ENCODE measurements around the gene PEX14. TPM values are rescaled to one million over a fixed set of nuclear protein-coding genes. Genes with fewer than 3 reads are reported as not detected.
A peak's percentile ranks its signal among the peaks of the same experiment; 100 is the strongest.

Gene PEX14
- polyA plus RNA-seq, 3 donors = 2.2 to 8.8 (median 2.7) TPM

DNA sequence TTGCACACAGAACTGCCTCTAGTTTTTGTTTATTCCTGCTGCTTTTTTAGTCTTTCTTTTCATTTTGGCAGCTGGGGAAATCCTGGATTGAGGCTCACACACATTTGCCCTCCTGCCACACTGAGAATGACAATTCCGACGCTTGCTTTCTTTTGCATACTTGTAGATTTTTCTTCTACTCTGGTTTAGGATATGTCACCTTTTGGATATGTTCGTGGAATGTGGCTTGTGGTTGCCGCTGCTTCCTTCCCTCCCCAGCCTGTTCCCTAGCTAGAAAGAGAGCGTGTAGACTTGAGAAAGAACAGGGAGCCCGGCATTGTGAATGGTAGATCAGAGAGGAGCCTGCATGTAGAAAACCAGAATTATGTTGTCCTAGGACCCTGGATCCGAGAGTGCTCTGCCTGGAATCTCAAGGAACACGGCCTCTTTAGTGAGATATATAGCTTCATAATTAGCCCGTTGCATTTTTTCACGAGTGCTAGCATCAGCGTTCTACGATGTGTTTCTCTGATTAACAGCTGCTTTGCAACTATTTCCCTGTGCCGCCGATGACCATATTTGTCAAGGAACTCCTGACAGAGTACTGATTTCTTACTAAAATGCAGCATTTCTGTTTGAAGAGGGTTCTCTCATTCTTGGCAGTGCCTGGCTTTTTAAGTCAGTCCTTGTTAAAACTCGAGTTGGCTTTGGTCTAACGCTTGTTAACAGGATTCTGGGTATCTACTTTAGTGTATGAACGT is 56.2 kb downstream of the PEX14 start:
- TF ChIP-seq CTCF (IDR thresholded peaks at IDR 0.05) = no peak
- H3K4me2 ChIP-seq (replicated peaks; ENCODE audit: extremely low read depth, low read length, poor library complexity, severe bottlenecking) = no peak overlapping the region
- H3K36me3 ChIP-seq (replicated peaks in 1 of 2; ENCODE audit: control insufficient read depth in 1 of 2, insufficient read depth in 2 of 2, low read length in 2 of 2) = peaks cover 0 to 15% of the 10 kb centered on the region in 2 donors
- peaks cover 23 to 35% of the 10 kb centered on the region in 2 donors for H3K36me3 Mint-ChIP-seq
- H3K79me2 ChIP-seq (ENCODE audit: insufficient read depth, low read length) = no peaks in the 10 kb centered on the region
- H3K27me3 ChIP-seq (ENCODE audit: control insufficient read depth in 2 of 2, insufficient read depth in 2 of 2, low read length in 2 of 2) = peaks cover 0 to 4% of the 10 kb centered on the region in 2 donors
- peaks cover 17% of the 10 kb centered on the region for H3K4me1 Mint-ChIP-seq
- H3K4me3 ChIP-seq (replicated peaks in 1 of 3; ENCODE audit: low read depth in 2 of 3, low read length in 3 of 3) = no peak overlapping the region
- H3K9ac ChIP-seq (ENCODE audit: insufficient read depth, low read length, poor library complexity, severe bottlenecking) = no peak overlapping the region
- H3K9me3 ChIP-seq (replicated peaks in 1 of 2; ENCODE audit: control insufficient read depth in 1 of 2, insufficient read depth in 1 of 2, low read length in 2 of 2) = no peaks in the 10 kb centered on the region
- peaks cover 36% of the 10 kb centered on the region for H4K20me1 ChIP-seq (ENCODE audit: insufficient read depth, low read length)
- H3K27ac ChIP-seq (ENCODE audit: low read depth in 1 of 2, low read length in 2 of 2) = no peak overlapping the region
- peaks cover 0 to 2% (median 0%) of the 10 kb centered on the region in 7 donors for H3K9me3 Mint-ChIP-seq
- H3K4me1 ChIP-seq (ENCODE audit: control insufficient read depth in 1 of 2, insufficient read depth in 2 of 2, low read length in 2 of 2) = peaks cover 0 to 3% of the 10 kb centered on the region in 2 donors
- DNase-seq = no peak
- 66% methylated on average over 12 of the region's 17 CpGs for WGBS (ENCODE audit: insufficient coverage)
- H2AFZ ChIP-seq (ENCODE audit: insufficient read depth, low read depth, low read length, poor library complexity, severe bottlenecking) = no peak overlapping the region
- intact Hi-C loops (cut with micrococcal nuclease) = no loop called here
- peaks cover 4 to 19% (median 8%) of the 10 kb centered on the region in 3 donors for H3K27me3 Mint-ChIP-seq (ENCODE audit: low read depth in 3 of 3)
- H3K4me3 Mint-ChIP-seq = peak overlapping the region in 1 of 2 donors; percentile 54
- peak overlapping the region in 1 of 7 donors; percentile 8 for H3K27ac Mint-ChIP-seq

- Histone ChIP-seq H3K36me3 (replicated peaks in 1 of 2; ENCODE audit: control insufficient read depth in 1 of 2, insufficient read depth in 2 of 2, low read length in 2 of 2) (peaks cover 7 to 30% of the 10 kb centered on the region in 2 donors), H3K4me3 (replicated peaks in 1 of 3; ENCODE audit: low read depth in 2 of 3, low read length in 3 of 3) (no peak overlapping the region), H3K4me2 (replicated peaks; ENCODE audit: extremely low read depth, low read length, poor library complexity, severe bottlenecking) (no peak overlapping the region), H3K9ac (ENCODE audit: insufficient read depth, low read length, poor library complexity, severe bottlenecking) (no peak overlapping the region), H3K4me1 (ENCODE audit: control insufficient read depth in 1 of 2, insufficient read depth in 2 of 2, low read length in 2 of 2) (peaks cover 0 to 3% of the 10 kb centered on the region in 2 donors), H4K20me1 (ENCODE audit: insufficient read depth, low read length) (peaks cover 36% of the 10 kb centered on the region), H3K79me2 (ENCODE audit: insufficient read depth, low read length) (no peaks in the 10 kb centered on the region), H2AFZ (ENCODE audit: insufficient read depth, low read depth, low read length, poor library complexity, severe bottlenecking) (no peak overlapping the region), H3K9me3 (replicated peaks in 1 of 2; ENCODE audit: control insufficient read depth in 1 of 2, insufficient read depth in 1 of 2, low read length in 2 of 2) (no peaks in the 10 kb centered on the region), H3K27ac (ENCODE audit: low read depth in 1 of 2, low read length in 2 of 2) (no peak overlapping the region), H3K27me3 (ENCODE audit: control insufficient read depth in 2 of 2, insufficient read depth in 2 of 2, low read length in 2 of 2) (peaks cover 0 to 4% of the 10 kb centered on the region in 2 donors)
- TF ChIP-seq CTCF (IDR thresholded peaks at IDR 0.05) = no peak
- Mint-ChIP-seq H3K27me3 (ENCODE audit: low read depth in 3 of 3) (peaks cover 4 to 19% (median 6%) of the 10 kb centered on the region in 3 donors), H3K9me3 (peaks cover 0 to 2% (median 0%) of the 10 kb centered on the region in 7 donors), H3K4me1 (peaks cover 17% of the 10 kb centered on the region), H3K4me3 (no peak overlapping the region), H3K36me3 (peaks cover 34 to 44% of the 10 kb centered on the region in 2 donors), H3K27ac (no peak overlapping the region)
- WGBS (ENCODE audit: insufficient coverage) = 83% methylated on average over 1 of the region's 8 CpGs
- no peak for DNase-seq
- intact Hi-C loops (cut with micrococcal nuclease) = no loop called here
Observed at GRCh38 chr1:10532362-10532761, 57.6 kb downstream of the PEX14 start.

All from CD14-positive monocyte (primary cell).